OCI-LY1 (cell line): ENCODE measurements around the gene AFF4.

Experiments used
- H2AFZ ChIP-seq: fragments of 200-600 bp; sonication (generic), shearing (Covaris generic); 2 replicates; pipeline ENCODE4 v1.6.0; 2014; ENCODE audit warnings: antibody characterized with exemption, mild to moderate bottlenecking, low read length
- H3F3A ChIP-seq: fragments of 200-600 bp; sonication (generic), shearing (Covaris generic); 2 replicates; pipeline ENCODE4 v1.6.0; 2014; ENCODE audit warnings: mild to moderate bottlenecking, antibody characterized with exemption, low read length, moderate library complexity; ENCODE audit not compliant: insufficient read depth
- H3K27ac ChIP-seq: fragments of 200-600 bp; sonication (generic); 2 replicates; pipeline ENCODE4 v1.5.1; 2014; ENCODE audit warnings: low read length, mixed run types, mild to moderate bottlenecking, low read depth; ENCODE audit not compliant: poor library complexity, severe bottlenecking
- H3K27me3 ChIP-seq: fragments of 200-600 bp; sonication (generic); 2 replicates; pipeline ENCODE4 v1.6.0; 2014; ENCODE audit warnings: antibody characterized with exemption, mild to moderate bottlenecking, low read length, moderate library complexity; ENCODE audit not compliant: insufficient read depth
- H3K36me3 ChIP-seq: fragments of 200-600 bp; sonication (generic); 2 replicates; pipeline ENCODE4 v1.6.1; 2014; ENCODE audit warnings: mild to moderate bottlenecking, antibody characterized with exemption, low read length, moderate library complexity, mixed read lengths; ENCODE audit not compliant: insufficient read depth
- H3K4me1 ChIP-seq: fragments of 200-600 bp; sonication (generic); 2 replicates; pipeline ENCODE4 v1.5.1; 2014; ENCODE audit warnings: mild to moderate bottlenecking, low read length, moderate library complexity; ENCODE audit not compliant: insufficient read depth, severe bottlenecking
- H3K4me2 ChIP-seq: fragments of 200-600 bp; sonication (generic), shearing (Covaris generic); 2 replicates; pipeline ENCODE4 v1.6.1; 2014; ENCODE audit warnings: low read length
- H3K4me3 ChIP-seq: fragments of 200-600 bp; sonication (generic); 2 replicates; pipeline ENCODE4 v1.5.1; 2014; ENCODE audit warnings: low read length, low read depth, mild to moderate bottlenecking, mixed read lengths; ENCODE audit not compliant: poor library complexity, severe bottlenecking
- H3K79me2 ChIP-seq: fragments of 200-600 bp; shearing (Covaris generic); 2 replicates; pipeline ENCODE4 v1.6.1; 2016; ENCODE audit warnings: mixed run types, low read length, mixed read lengths; ENCODE audit not compliant: insufficient read depth
- H3K9ac ChIP-seq: fragments of 200-600 bp; sonication (generic), shearing (Covaris generic); 2 replicates; pipeline ENCODE4 v1.6.1; 2014; ENCODE audit warnings: mild to moderate bottlenecking, low read length, mixed read lengths
- H3K9me2 ChIP-seq: fragments of 200-600 bp; sonication (generic), shearing (Covaris generic); 2 replicates; pipeline ENCODE4 v1.6.1; 2014; ENCODE audit warnings: low read depth, mild to moderate bottlenecking, low read length, mixed read lengths
- H3K9me3 ChIP-seq: fragments of 200-600 bp; shearing (Covaris generic); 2 replicates; pipeline ENCODE4 v1.6.1; 2014; ENCODE audit warnings: low read length, mixed read lengths
- H4K20me1 ChIP-seq: fragments of 200-600 bp; sonication (generic), shearing (Covaris generic); 2 replicates; pipeline ENCODE4 v1.6.0; 2016; ENCODE audit warnings: mild to moderate bottlenecking, low read length; ENCODE audit not compliant: insufficient read depth
- CTCF ChIP-seq: fragments of 200-600 bp; sonication (generic), shearing (Covaris generic); IDR thresholded peaks from 2 replicates; pipeline ENCODE4 v1.5.1; 2017; ENCODE audit warnings: mild to moderate bottlenecking, antibody characterized with exemption, low read length, moderate library complexity, mixed read lengths
- EZH2 ChIP-seq: fragments of 200-600 bp; sonication (generic), shearing (Covaris generic); IDR thresholded peaks from 2 replicates; pipeline ENCODE4 v1.8.0; 2017; ENCODE audit warnings: borderline replicate concordance, mixed run types, mild to moderate bottlenecking, antibody characterized with exemption, low read length, moderate library complexity, mixed read lengths

Gene AFF4

GRCh38 chr5:132887283-132887682 lies 76.2 kb downstream of the AFF4 start:
- Histone ChIP-seq H3K4me3 (no peak overlapping the region), H3F3A (no peaks in the 10 kb centered on the region), H4K20me1 (no peaks in the 10 kb centered on the region), H3K9me2 (no peaks in the 10 kb centered on the region), H3K36me3 (peaks cover 71% of the 10 kb centered on the region), H3K4me2 (no peak overlapping the region), H3K9me3 (no peaks in the 10 kb centered on the region), H3K79me2 (no peaks in the 10 kb centered on the region), H3K27me3 (no peaks in the 10 kb centered on the region), H3K4me1 (peaks cover 6% of the 10 kb centered on the region), H3K27ac (no peak overlapping the region), H2AFZ (no peak overlapping the region), H3K9ac (no peak overlapping the region)
- TF ChIP-seq CTCF: no peak
- no peak for TF ChIP-seq EZH2

- TF ChIP-seq EZH2 (no peak), CTCF (no peak)
- H3K9ac ChIP-seq: no peak overlapping the region
- H3K36me3 ChIP-seq: peaks cover 72% of the 10 kb centered on the region
- H3F3A ChIP-seq: no peaks in the 10 kb centered on the region
- H3K9me3 ChIP-seq: no peaks in the 10 kb centered on the region
- H3K27me3 ChIP-seq: no peaks in the 10 kb centered on the region
- no peak overlapping the region for H3K27ac ChIP-seq
- peaks cover 6% of the 10 kb centered on the region for H3K4me1 ChIP-seq
- no peaks in the 10 kb centered on the region for H4K20me1 ChIP-seq
- H3K9me2 ChIP-seq: no peaks in the 10 kb centered on the region
- no peak overlapping the region for H2AFZ ChIP-seq
- H3K4me3 ChIP-seq: no peak overlapping the region
- no peaks in the 10 kb centered on the region for H3K79me2 ChIP-seq
- H3K4me2 ChIP-seq: no peak overlapping the region
Observed at GRCh38 chr5:132886064-132886823, 77.2 kb downstream of the AFF4 start.

GRCh38 chr5:132884548-132884947 lies 78.9 kb downstream of the AFF4 start:
- Histone ChIP-seq H3K4me1 (peaks cover 6% of the 10 kb centered on the region), H3K4me2 (no peak overlapping the region), H3K27me3 (no peaks in the 10 kb centered on the region), H3K4me3 (no peak overlapping the region), H3K9ac (no peak overlapping the region), H3K36me3 (peaks cover 78% of the 10 kb centered on the region), H2AFZ (no peak overlapping the region), H3K27ac (no peak overlapping the region), H4K20me1 (no peaks in the 10 kb centered on the region), H3F3A (no peaks in the 10 kb centered on the region), H3K9me2 (no peaks in the 10 kb centered on the region), H3K9me3 (no peaks in the 10 kb centered on the region), H3K79me2 (no peaks in the 10 kb centered on the region)
- TF ChIP-seq CTCF: no peak
- TF ChIP-seq EZH2: no peak
